ENCODE data around the gene MAP4K2.

DNA sequence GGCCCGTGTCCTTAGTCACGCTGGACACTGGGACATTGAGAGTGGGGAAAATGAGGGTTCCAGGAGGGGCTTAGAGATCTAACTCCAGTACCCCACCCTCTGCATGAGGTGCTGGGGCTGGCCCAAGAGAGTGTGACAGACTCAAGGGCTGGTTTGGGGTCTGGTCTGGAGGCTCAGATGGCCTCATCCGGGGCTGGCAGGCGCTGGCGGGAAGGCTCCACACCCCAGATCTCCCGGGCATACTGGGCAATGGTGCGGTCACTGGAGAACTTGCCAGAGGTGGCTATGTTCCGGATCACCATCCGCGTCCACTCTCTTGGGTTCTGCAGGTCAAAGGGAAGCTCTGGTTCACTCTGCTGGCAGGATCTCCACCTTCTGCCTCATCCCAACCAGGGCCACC, 56.5 kb downstream of the MAP4K2 start:
- TF ChIP-seq POLR2A (IDR thresholded peaks at IDR 0.05) = no peak
- TF ChIP-seq, protein P1, sequence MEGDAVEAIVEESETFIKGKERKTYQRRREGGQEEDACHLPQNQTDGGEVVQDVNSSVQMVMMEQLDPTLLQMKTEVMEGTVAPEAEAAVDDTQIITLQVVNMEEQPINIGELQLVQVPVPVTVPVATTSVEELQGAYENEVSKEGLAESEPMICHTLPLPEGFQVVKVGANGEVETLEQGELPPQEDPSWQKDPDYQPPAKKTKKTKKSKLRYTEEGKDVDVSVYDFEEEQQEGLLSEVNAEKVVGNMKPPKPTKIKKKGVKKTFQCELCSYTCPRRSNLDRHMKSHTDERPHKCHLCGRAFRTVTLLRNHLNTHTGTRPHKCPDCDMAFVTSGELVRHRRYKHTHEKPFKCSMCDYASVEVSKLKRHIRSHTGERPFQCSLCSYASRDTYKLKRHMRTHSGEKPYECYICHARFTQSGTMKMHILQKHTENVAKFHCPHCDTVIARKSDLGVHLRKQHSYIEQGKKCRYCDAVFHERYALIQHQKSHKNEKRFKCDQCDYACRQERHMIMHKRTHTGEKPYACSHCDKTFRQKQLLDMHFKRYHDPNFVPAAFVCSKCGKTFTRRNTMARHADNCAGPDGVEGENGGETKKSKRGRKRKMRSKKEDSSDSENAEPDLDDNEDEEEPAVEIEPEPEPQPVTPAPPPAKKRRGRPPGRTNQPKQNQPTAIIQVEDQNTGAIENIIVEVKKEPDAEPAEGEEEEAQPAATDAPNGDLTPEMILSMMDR (IDR thresholded peaks at IDR 0.05) = no peak

Data from uterus (tissue), 2 donors.